Thyroid gland (tissue), 4 donors: ENCODE data around the gene MKNK2.

ENCODE experiments used
- POLR2A ChIP-seq, 2 donors: fragments of 450-650 bp; IDR thresholded peaks; one replicate each; pipeline ENCODE4 v1.6.1; 2017; ENCODE audit warnings: antibody characterized with exemption in 2 of 2, mild to moderate bottlenecking in 2 of 2, moderate library complexity in 1 of 2
- TF ChIP-seq, protein P1 (sequence below), 6 experiments: fragments of 200-600 bp in 3 of 6; fragments of 450-650 bp in 3 of 6; sonication (generic) in 3 of 6; IDR thresholded peaks; one replicate each; pipeline ENCODE4 v1.5.1; 2016 to 2019; ENCODE audit warnings: antibody characterized with exemption in 6 of 6, mild to moderate bottlenecking in 2 of 6, inconsistent platforms in 1 of 6, moderate library complexity in 1 of 6

DNA sequence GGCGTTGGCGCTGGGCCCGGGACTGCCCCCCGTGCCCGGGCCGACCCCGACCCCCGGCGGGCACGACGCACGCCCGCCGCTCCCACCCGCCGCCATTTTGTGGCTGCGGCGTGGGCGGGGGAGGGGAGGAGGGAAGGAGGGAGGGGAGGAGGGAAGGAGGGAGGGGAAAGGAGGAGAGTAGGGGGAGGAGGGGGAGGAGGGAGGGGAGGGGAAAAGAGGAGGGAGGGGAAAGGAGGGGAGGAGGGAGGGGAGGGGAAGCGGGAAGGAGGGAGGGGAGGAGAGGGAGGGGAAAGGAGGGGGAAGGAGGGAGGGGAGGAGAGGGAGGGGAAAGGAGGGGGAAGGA lies 35.5 kb downstream of the MKNK2 start, which contains the start of gene BTBD2:
- TF ChIP-seq, protein P1, sequence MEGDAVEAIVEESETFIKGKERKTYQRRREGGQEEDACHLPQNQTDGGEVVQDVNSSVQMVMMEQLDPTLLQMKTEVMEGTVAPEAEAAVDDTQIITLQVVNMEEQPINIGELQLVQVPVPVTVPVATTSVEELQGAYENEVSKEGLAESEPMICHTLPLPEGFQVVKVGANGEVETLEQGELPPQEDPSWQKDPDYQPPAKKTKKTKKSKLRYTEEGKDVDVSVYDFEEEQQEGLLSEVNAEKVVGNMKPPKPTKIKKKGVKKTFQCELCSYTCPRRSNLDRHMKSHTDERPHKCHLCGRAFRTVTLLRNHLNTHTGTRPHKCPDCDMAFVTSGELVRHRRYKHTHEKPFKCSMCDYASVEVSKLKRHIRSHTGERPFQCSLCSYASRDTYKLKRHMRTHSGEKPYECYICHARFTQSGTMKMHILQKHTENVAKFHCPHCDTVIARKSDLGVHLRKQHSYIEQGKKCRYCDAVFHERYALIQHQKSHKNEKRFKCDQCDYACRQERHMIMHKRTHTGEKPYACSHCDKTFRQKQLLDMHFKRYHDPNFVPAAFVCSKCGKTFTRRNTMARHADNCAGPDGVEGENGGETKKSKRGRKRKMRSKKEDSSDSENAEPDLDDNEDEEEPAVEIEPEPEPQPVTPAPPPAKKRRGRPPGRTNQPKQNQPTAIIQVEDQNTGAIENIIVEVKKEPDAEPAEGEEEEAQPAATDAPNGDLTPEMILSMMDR (IDR thresholded peaks at IDR 0.05) = no peak
- no peak for TF ChIP-seq POLR2A (IDR thresholded peaks at IDR 0.05)
